ENCODE measurements around the gene IGFBP5.

The IGFBP5 gene

GRCh38 chr2:216632952-216633615 is 62.3 kb downstream of the IGFBP5 start, which contains the start of gene IGFBP2:
Gene IGFBP2 (plus strand): TSS chr2:216633420. CDS start chr2:216633524, 104 bp downstream.
- Mint-ChIP-seq H3K36me3 (peaks cover 9% of the 10 kb centered on the region), H3K4me3 (peak within 1 kb of the TSS; percentile 79), H3K27me3 (peaks cover 90% of the 10 kb centered on the region), H3K27ac (peak within 1 kb of the TSS; percentile 16), H3K4me1 (peaks cover 32% of the 10 kb centered on the region), H3K9me3 (no peaks in the 10 kb centered on the region)
- DNase-seq = peak; percentile 58
- CTCF ChIA-PET = interaction anchor here (1.0 kb wide), 1 partner anchor 19 kb away, joined by 3 read pairs; no protein-coding TSS in a partner anchor

- DNase-seq = no peak
- peak overlapping the region; percentile 75 for H3K4me3 Mint-ChIP-seq
- peaks cover 31% of the 10 kb centered on the region for H3K4me1 Mint-ChIP-seq
- CTCF ChIA-PET = interaction anchor here (1.0 kb wide), 1 partner anchor 19 kb away, joined by 3 read pairs; no protein-coding TSS in a partner anchor
- H3K27me3 Mint-ChIP-seq = peaks cover 88% of the 10 kb centered on the region
- peak overlapping the region; percentile 16 for H3K27ac Mint-ChIP-seq
- H3K36me3 Mint-ChIP-seq = peaks cover 7% of the 10 kb centered on the region
- no peaks in the 10 kb centered on the region for H3K9me3 Mint-ChIP-seq
Observed at GRCh38 chr2:216632346-216632951, 62.9 kb downstream of the IGFBP5 start.

- DNase-seq = no peak
- no peaks in the 10 kb centered on the region for H3K9me3 Mint-ChIP-seq
- H3K4me1 Mint-ChIP-seq = peaks cover 13% of the 10 kb centered on the region
- CTCF ChIA-PET = interaction anchor here (1.2 kb wide), 1 partner anchor 111 kb away, joined by 3 read pairs; no protein-coding TSS in a partner anchor
- H3K36me3 Mint-ChIP-seq = peaks cover 2% of the 10 kb centered on the region
- no peak overlapping the region for H3K4me3 Mint-ChIP-seq
- H3K27ac Mint-ChIP-seq = no peak overlapping the region
- peaks cover 78% of the 10 kb centered on the region for H3K27me3 Mint-ChIP-seq
Observed at GRCh38 chr2:216629784-216630183, 65.6 kb downstream of the IGFBP5 start.

- DNase-seq = no peak
- H3K27ac Mint-ChIP-seq = no peak overlapping the region
- H3K4me1 Mint-ChIP-seq = no peaks in the 10 kb centered on the region
- H3K4me3 Mint-ChIP-seq = no peak overlapping the region
- CTCF ChIA-PET = no interaction called here
- no peaks in the 10 kb centered on the region for H3K9me3 Mint-ChIP-seq
- no peaks in the 10 kb centered on the region for H3K36me3 Mint-ChIP-seq
- H3K27me3 Mint-ChIP-seq = peaks cover 61% of the 10 kb centered on the region
Observed at GRCh38 chr2:216626875-216627245, 68.5 kb downstream of the IGFBP5 start.

- CTCF ChIA-PET = no interaction called here
- H3K4me3 Mint-ChIP-seq = no peak overlapping the region
- no peak for DNase-seq
- H3K36me3 Mint-ChIP-seq = no peaks in the 10 kb centered on the region
- H3K9me3 Mint-ChIP-seq = no peaks in the 10 kb centered on the region
- no peaks in the 10 kb centered on the region for H3K4me1 Mint-ChIP-seq
- H3K27ac Mint-ChIP-seq = no peak overlapping the region
- H3K27me3 Mint-ChIP-seq = peaks cover 56% of the 10 kb centered on the region
Observed at GRCh38 chr2:216626168-216626874, 69.0 kb downstream of the IGFBP5 start.

GRCh38 chr2:216624251-216624650 is 71.1 kb downstream of the IGFBP5 start:
- CTCF ChIA-PET = interaction anchor here (0.6 kb wide), 1 partner anchor 491 kb away, joined by 3 read pairs; no protein-coding TSS in a partner anchor
- no peak overlapping the region for H3K27ac Mint-ChIP-seq
- H3K27me3 Mint-ChIP-seq = peaks cover 51% of the 10 kb centered on the region
- H3K9me3 Mint-ChIP-seq = no peaks in the 10 kb centered on the region
- H3K36me3 Mint-ChIP-seq = no peaks in the 10 kb centered on the region
- H3K4me1 Mint-ChIP-seq = peaks cover 10% of the 10 kb centered on the region
- no peak overlapping the region for H3K4me3 Mint-ChIP-seq
- no peak for DNase-seq

GRCh38 chr2:216622526-216622925 is 72.8 kb downstream of the IGFBP5 start:
- CTCF ChIA-PET = interaction anchor here (0.6 to 3.3 kb wide), 2 partner anchors 103 to 1267 kb away, joined by 4 to 10 read pairs; no protein-coding TSS in a partner anchor
- no peaks in the 10 kb centered on the region for H3K9me3 Mint-ChIP-seq
- no peaks in the 10 kb centered on the region for H3K36me3 Mint-ChIP-seq
- H3K27me3 Mint-ChIP-seq = peaks cover 45% of the 10 kb centered on the region
- H3K4me3 Mint-ChIP-seq = no peak overlapping the region
- peaks cover 16% of the 10 kb centered on the region for H3K4me1 Mint-ChIP-seq
- no peak overlapping the region for H3K27ac Mint-ChIP-seq
- DNase-seq = no peak
